Muscle of leg (tissue), 11 donors: ENCODE measurements around the gene PNPLA4. TPM values are rescaled to one million over a fixed set of nuclear protein-coding genes. Genes with fewer than 3 reads are reported as not detected.

Source experiments
- DNase-seq: peaks from one replicate; pipeline ENCODE4 v3.0.0; 2013
- H3K27ac ChIP-seq: one replicate; pipeline ENCODE4 v1.5.1; 2013; ENCODE audit warnings: mild to moderate bottlenecking, low read length, control low read depth
- H3K27me3 ChIP-seq: one replicate; pipeline ENCODE4 v1.6.1; 2013; ENCODE audit warnings: low read length; ENCODE audit not compliant: control insufficient read depth, insufficient read depth
- H3K36me3 ChIP-seq: one replicate; pipeline ENCODE4 v1.6.1; 2013; ENCODE audit warnings: low read length; ENCODE audit not compliant: control insufficient read depth, insufficient read depth
- H3K4me1 ChIP-seq: one replicate; pipeline ENCODE4 v1.6.1; 2013; ENCODE audit warnings: low read length; ENCODE audit not compliant: control insufficient read depth, insufficient read depth
- H3K4me3 ChIP-seq: one replicate; pipeline ENCODE4 v1.5.1; 2013; ENCODE audit warnings: low read length, control low read depth
- H3K9me3 ChIP-seq: replicated peaks from 2 replicates; pipeline ENCODE4 v1.6.1; 2013; ENCODE audit warnings: low read depth, low read length; ENCODE audit not compliant: control insufficient read depth
- WGBS: methylation state at CpG from one replicate; pipeline ENCODE4 v1.1.5; 2013; ENCODE audit warnings: missing lambda C conversion rate; ENCODE audit not compliant: insufficient coverage; 5-methylcytosine and 5-hydroxymethylcytosine counted together
- polyA plus RNA-seq, 8 donors: library from polyadenylated mRNA; unstranded; fragments of 120-200 nt; gene quantifications; one replicate each; pipeline versions ENCODE4 v1.2.1 to v1.2.3, GENCODE V29; 2013; ENCODE audit warnings: inconsistent platforms in 1 of 8, low replicate concordance in 1 of 8; ENCODE audit not compliant: insufficient read length in 8 of 8, insufficient read depth in 1 of 8
- total RNA-seq: library from RNA; stranded (reverse); fragments of 120-200 nt; gene quantifications from one replicate; pipeline ENCODE4 v1.2.4, GENCODE V29; 2013

PNPLA4 gene
- total and polyA plus RNA-seq, 9 donors: 10.2 to 16.3 (median 14.0) TPM

DNA sequence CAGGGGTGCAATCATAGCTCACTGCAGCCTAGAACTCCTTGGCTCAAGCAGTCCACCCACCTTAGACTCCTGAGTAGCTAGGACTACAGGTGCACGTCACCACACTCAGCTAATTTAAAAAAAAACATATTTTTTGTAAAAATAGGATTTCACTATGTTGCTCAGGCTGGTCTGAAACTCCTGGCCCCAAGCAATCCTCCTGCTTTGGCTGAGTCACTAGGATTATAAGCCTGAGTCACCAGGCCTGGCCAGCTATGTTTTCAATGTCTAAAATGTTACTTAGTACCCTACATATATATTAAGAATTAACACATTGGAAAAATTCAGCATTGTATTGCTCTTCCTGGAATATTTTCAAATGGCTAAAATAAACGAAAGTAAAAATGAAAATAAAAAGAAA is 37.5 kb downstream of the PNPLA4 start:
- Histone ChIP-seq H3K27me3 (peaks cover 5% of the 10 kb centered on the region), H3K36me3 (no peaks in the 10 kb centered on the region), H3K9me3 (no peaks in the 10 kb centered on the region), H3K27ac (no peak overlapping the region), H3K4me3 (no peak overlapping the region), H3K4me1 (no peaks in the 10 kb centered on the region)
- no CpG with 5 or more reads among the region's 2 CpGs for WGBS
- DNase-seq: no peak

GRCh38 chrX:7889135-7889534 is 38.1 kb downstream of the PNPLA4 start:
- Histone ChIP-seq H3K4me3 (no peak overlapping the region), H3K4me1 (no peaks in the 10 kb centered on the region), H3K27me3 (peaks cover 5% of the 10 kb centered on the region), H3K36me3 (no peaks in the 10 kb centered on the region), H3K27ac (no peak overlapping the region), H3K9me3 (no peaks in the 10 kb centered on the region)
- WGBS: no CpG with 5 or more reads among the region's 2 CpGs
- DNase-seq: no peak

GRCh38 chrX:7876957-7877356 is 50.3 kb downstream of the PNPLA4 start:
- no peaks in the 10 kb centered on the region for H3K36me3 ChIP-seq
- 93% methylated on average over 2 of the region's 2 CpGs for WGBS

GRCh38 chrX:7872042-7872441 is 55.2 kb downstream of the PNPLA4 start:
- Histone ChIP-seq H3K36me3 (no peaks in the 10 kb centered on the region), H3K27ac (no peak overlapping the region), H3K27me3 (peaks cover 2% of the 10 kb centered on the region), H3K9me3 (no peaks in the 10 kb centered on the region), H3K4me3 (no peak overlapping the region), H3K4me1 (no peaks in the 10 kb centered on the region)
- DNase-seq: no peak
- no CpG with 5 or more reads among the region's 4 CpGs for WGBS

More at GRCh38 chrX:7876957-7877356, 50.3 kb downstream of the PNPLA4 start:
- no peak overlapping the region for H3K27ac ChIP-seq
- no peak for DNase-seq
- no peak overlapping the region for H3K4me3 ChIP-seq
- H3K4me1 ChIP-seq: no peaks in the 10 kb centered on the region
- peaks cover 7% of the 10 kb centered on the region for H3K27me3 ChIP-seq
- no peaks in the 10 kb centered on the region for H3K9me3 ChIP-seq

DNA sequence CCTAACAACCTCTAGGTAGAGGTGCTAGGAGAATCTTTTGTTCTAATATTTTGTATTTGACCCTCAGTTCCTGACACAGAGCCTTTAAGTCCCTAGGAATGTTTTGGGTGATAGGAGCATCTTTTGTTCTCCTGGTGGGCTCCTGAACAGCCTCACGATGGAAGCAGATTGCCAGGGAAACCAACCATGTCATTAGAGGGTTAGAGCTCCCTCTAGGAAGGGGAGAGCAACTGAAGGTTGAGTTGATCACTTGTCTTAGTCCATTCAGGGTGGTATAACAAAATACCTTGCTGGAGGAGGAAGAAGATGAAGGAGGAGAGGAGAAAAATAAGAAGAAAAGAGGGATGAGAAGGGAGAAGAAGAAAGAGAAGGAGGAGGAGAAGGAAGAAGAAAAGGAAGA is 75.0 kb downstream of the PNPLA4 start:
- Histone ChIP-seq H3K4me3 (no peak overlapping the region), H3K9me3 (no peaks in the 10 kb centered on the region), H3K4me1 (no peaks in the 10 kb centered on the region), H3K36me3 (no peaks in the 10 kb centered on the region), H3K27me3 (peaks cover 5% of the 10 kb centered on the region), H3K27ac (no peak overlapping the region)
- 38% methylated on average over 1 of the region's 1 CpG for WGBS
- no peak for DNase-seq

Other genes starting within 250 kb of the PNPLA4 start
- gene VCX, start 84.2 kb downstream of the PNPLA4 start, total RNA-seq: not detected
- gene VCX, start 84.2 kb downstream of the PNPLA4 start, polyA plus RNA-seq: under 1 TPM in 2 of 8 donors, not detected in 6; 0.24 to 0.30 TPM
- not detected for gene VCX2, start 243.9 kb upstream of the PNPLA4 start, total RNA-seq
- gene VCX2, start 243.9 kb upstream of the PNPLA4 start, polyA plus RNA-seq: not detected